Measurements from ENCODE around the gene ESCO1. TPM values are rescaled to one million over a fixed set of nuclear protein-coding genes. Genes with fewer than 3 reads are reported as not detected.
"Not testable (repeated sequence)": the region's sequence is repeated elsewhere in the genome, so short reads cannot be mapped to it uniquely, and the experiment has no call there.

The ESCO1 gene
- 10 to 100 TPM in 2 of 6 donors, 1 to 10 TPM in 4; 2.8 to 13.5 (median 9.6) TPM for polyA plus RNA-seq (ENCODE audit: low read depth in 6 of 6)

- H3K27ac Mint-ChIP-seq = peak within 1 kb of the TSS; percentile 98 to 100 (median 99)
- H3K27me3 Mint-ChIP-seq = no peaks in the 10 kb centered on the region
- peak; percentile 77 to 79 for ATAC-seq (ENCODE audit: low read depth in 2 of 2)
- peak within 1 kb of the TSS; percentile 89 to 100 (median 96) for H3K4me3 Mint-ChIP-seq
- H3K4me1 Mint-ChIP-seq = peaks cover 27 to 52% (median 40%) of the 10 kb centered on the region in 3 donors
- DNase-seq = peak; percentile 96
- H3K9me3 Mint-ChIP-seq = no peaks in the 10 kb centered on the region
- H3K36me3 Mint-ChIP-seq = no peaks in the 10 kb centered on the region
Measured at GRCh38 chr18:21600526-21601410, at the start of gene ESCO1. ESCO1 (minus strand) TSS chr18:21600704; CDS start chr18:21574843, 25,861 bp downstream.

GRCh38 chr18:21640375-21640774 lies 39.9 kb upstream of the ESCO1 start:
- H3K27ac Mint-ChIP-seq = peak overlapping the region in 1 of 6 donors; percentile 67
- not testable (repeated sequence) for H3K9me3 Mint-ChIP-seq; H3K36me3 Mint-ChIP-seq; ATAC-seq (ENCODE audit: low read depth in 2 of 2); DNase-seq; H3K27me3 Mint-ChIP-seq; H3K4me3 Mint-ChIP-seq
- H3K4me1 Mint-ChIP-seq = peaks cover 5 to 17% (median 7%) of the 10 kb centered on the region in 3 donors

- DNase-seq (no peak), ATAC-seq (ENCODE audit: low read depth in 2 of 2) (no peak)
- H3K9me3 Mint-ChIP-seq = no peaks in the 10 kb centered on the region
Measured at GRCh38 chr18:21638822-21639221, 38.3 kb upstream of the ESCO1 start.

GRCh38 chr18:21636769-21637168 lies 36.3 kb upstream of the ESCO1 start:
- peaks cover 5 to 17% (median 7%) of the 10 kb centered on the region in 3 donors for H3K4me1 Mint-ChIP-seq
- H3K4me3 Mint-ChIP-seq = no peak overlapping the region
- ATAC-seq (ENCODE audit: low read depth in 2 of 2) (no peak), DNase-seq (no peak)
- peak overlapping the region in 2 of 6 donors; percentile 37 to 95 for H3K27ac Mint-ChIP-seq
- H3K9me3 Mint-ChIP-seq = no peaks in the 10 kb centered on the region
- no peaks in the 10 kb centered on the region for H3K36me3 Mint-ChIP-seq
- no peaks in the 10 kb centered on the region for H3K27me3 Mint-ChIP-seq

More at GRCh38 chr18:21638822-21639221, 38.3 kb upstream of the ESCO1 start:
- Mint-ChIP-seq H3K27me3 (no peaks in the 10 kb centered on the region), H3K36me3 (no peaks in the 10 kb centered on the region), H3K27ac (peak overlapping the region in 2 of 6 donors; percentile 18 to 47), H3K4me3 (no peak overlapping the region), H3K4me1 (peaks cover 5 to 17% (median 7%) of the 10 kb centered on the region in 3 donors)

- ATAC-seq (ENCODE audit: low read depth in 2 of 2) (no peak), DNase-seq (no peak)
- Mint-ChIP-seq H3K27me3 (no peaks in the 10 kb centered on the region), H3K4me1 (peaks cover 5 to 17% (median 7%) of the 10 kb centered on the region in 3 donors), H3K9me3 (no peaks in the 10 kb centered on the region), H3K4me3 (no peak overlapping the region), H3K36me3 (no peaks in the 10 kb centered on the region), H3K27ac (peak overlapping the region in 2 of 6 donors; percentile 22 to 37)
Measured at GRCh38 chr18:21634588-21635199, 34.2 kb upstream of the ESCO1 start.

DNA sequence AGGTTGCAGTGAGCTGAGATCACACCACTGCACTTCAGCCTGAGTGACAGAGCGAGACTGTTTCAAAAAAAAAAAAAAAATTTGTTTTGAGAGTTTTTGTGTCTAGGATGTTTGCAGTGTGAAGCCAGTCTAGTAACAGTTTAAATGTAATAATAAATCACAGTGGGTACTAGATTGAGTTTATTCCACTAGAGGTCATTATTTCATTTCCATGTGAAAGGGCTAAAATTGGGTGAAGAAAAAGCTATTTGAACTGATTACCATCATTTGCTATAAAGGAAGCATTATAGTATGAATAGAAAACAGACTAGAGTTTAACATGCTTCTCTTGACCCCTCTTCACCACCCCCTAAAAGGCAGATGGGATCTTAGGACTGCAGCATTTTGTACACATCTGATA lies 31.9 kb upstream of the ESCO1 start:
- no peak for DNase-seq
- H3K36me3 Mint-ChIP-seq = peaks cover 8 to 11% of the 10 kb centered on the region in 2 donors
- H3K27ac Mint-ChIP-seq = peak overlapping the region in 2 of 6 donors; percentile 30 to 69
- no peaks in the 10 kb centered on the region for H3K27me3 Mint-ChIP-seq
- peaks cover 5 to 19% (median 6%) of the 10 kb centered on the region in 3 donors for H3K4me1 Mint-ChIP-seq
- no peak overlapping the region for H3K4me3 Mint-ChIP-seq
- no peaks in the 10 kb centered on the region for H3K9me3 Mint-ChIP-seq
- no peak for ATAC-seq (ENCODE audit: low read depth in 2 of 2)

DNA sequence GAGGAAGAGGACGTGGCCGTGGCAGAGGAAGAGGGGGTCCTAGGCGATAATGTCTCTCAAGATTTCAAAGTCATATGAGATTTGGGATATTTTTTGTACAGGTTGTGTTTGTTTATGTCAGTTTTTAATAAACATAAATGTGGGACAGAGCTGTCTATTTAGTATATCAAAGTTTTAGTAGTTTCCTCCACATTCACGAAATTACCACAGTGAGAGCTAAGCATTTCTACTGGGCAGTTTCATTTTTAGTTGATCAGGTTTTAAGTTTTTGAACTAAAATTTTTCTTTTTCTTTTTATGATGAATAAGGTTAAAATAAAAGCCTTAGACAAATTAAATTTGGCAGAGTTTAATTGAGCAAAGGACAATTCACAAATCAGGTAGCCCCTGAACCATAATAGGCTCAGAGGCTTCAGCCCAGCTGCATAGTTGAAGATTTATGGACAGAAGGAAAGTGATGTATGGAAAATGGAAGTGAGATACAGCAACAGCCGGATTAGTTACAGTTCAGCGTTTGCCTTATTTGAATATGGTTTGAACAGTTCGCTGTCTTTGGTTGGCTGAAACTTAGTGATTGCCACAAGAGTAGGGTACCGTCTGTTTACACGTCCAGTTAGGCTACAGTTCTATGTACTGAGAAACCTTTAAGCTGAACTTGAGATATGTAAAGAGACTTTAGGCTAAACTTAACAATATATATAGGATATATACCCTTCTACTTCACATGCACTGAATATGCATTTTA lies 28.8 kb upstream of the ESCO1 start:
- H3K36me3 Mint-ChIP-seq = peaks cover 11 to 16% of the 10 kb centered on the region in 2 donors
- ATAC-seq (ENCODE audit: low read depth in 2 of 2) (peak in 1 of 2 donors; percentile 43), DNase-seq (no peak)
- no peaks in the 10 kb centered on the region for H3K9me3 Mint-ChIP-seq
- H3K27ac Mint-ChIP-seq = peak overlapping the region in 3 of 6 donors; percentile 57 to 83 (median 75)
- H3K4me3 Mint-ChIP-seq = peak overlapping the region in 1 of 8 donors; percentile 0
- H3K4me1 Mint-ChIP-seq = peaks cover 5 to 14% (median 6%) of the 10 kb centered on the region in 3 donors
- H3K27me3 Mint-ChIP-seq = no peaks in the 10 kb centered on the region

DNA sequence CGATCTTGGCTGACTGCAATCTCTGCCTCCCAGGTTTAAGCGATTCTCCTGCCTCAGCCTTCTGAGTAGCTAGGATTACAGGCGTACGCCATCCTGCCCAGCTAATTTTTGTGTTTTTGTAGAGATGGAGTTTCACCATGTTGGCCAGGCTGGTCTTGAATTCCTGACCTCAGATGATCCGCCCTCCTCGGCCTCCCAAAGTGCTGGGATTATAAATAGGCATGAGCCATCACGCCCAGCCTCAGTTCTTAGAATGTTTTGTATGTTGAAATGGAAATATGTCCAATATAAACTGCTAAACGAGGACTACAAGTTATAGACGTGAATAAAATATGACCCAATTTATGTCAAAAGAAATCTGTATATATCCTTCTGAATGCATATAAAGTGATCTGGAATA lies 21.1 kb upstream of the ESCO1 start:
- H3K4me3 Mint-ChIP-seq; H3K27ac Mint-ChIP-seq; H3K36me3 Mint-ChIP-seq; ATAC-seq (ENCODE audit: low read depth in 2 of 2); DNase-seq; H3K27me3 Mint-ChIP-seq; H3K9me3 Mint-ChIP-seq: not testable (repeated sequence)
- peaks cover 7 to 13% (median 12%) of the 10 kb centered on the region in 3 donors for H3K4me1 Mint-ChIP-seq

- H3K27me3 Mint-ChIP-seq = no peaks in the 10 kb centered on the region
- H3K4me1 Mint-ChIP-seq = peaks cover 14 to 54% (median 40%) of the 10 kb centered on the region in 3 donors
- H3K4me3 Mint-ChIP-seq = peak within 1 kb of the TSS; percentile 96 to 100 (median 99)
- ATAC-seq (ENCODE audit: low read depth in 2 of 2) = peak; percentile 96
- peaks cover 0 to 4% of the 10 kb centered on the region in 2 donors for H3K36me3 Mint-ChIP-seq
- H3K27ac Mint-ChIP-seq = peak within 1 kb of the TSS; percentile 93 to 99 (median 99)
- peaks cover 0 to 2% (median 0%) of the 10 kb centered on the region in 7 donors for H3K9me3 Mint-ChIP-seq
- DNase-seq = peak; percentile 88
Measured at GRCh38 chr18:21612125-21613039, 11.9 kb upstream of the ESCO1 start, which contains the start of gene SNRPD1. SNRPD1 (plus strand) TSS chr18:21612314; CDS start chr18:21612430, 116 bp downstream.

DNA sequence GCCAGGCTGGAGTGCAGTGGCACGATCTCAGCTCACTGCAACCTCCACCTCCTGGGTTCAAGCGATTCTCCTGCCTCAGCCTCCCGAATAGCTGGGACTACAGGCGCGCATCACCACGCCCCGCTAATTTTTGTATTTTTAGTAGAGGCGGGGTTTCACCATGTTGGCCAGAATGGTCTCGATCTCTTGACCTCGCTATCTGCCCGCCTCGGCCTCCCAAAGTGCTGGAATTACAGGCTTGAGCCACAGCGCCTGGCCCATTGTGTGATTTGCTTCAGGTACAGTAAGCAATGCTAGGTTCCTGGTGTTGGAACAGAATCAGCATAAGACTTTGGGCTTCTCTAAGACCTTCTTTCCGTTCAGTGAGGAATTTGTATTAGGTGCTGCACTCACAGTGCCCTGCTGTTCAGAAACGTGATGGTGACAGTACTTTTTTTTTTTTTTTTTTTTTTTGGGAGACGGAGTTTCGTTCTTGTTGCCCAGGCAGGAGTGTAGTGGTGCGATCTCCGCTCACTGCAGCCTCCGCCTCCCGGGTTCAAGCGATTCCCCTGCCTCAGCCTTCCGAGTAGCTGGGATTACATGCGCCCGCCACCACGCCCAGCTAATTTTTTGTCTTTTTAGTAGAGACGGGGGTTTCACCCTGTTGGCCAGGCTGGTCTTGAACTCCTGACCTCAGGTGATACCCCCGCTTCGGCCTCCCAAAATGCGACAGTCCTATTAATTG lies 11.1 kb upstream of the ESCO1 start:
- not testable (repeated sequence) for H3K27me3 Mint-ChIP-seq; ATAC-seq (ENCODE audit: low read depth in 2 of 2); H3K9me3 Mint-ChIP-seq; H3K36me3 Mint-ChIP-seq; DNase-seq
- peaks cover 12 to 48% (median 37%) of the 10 kb centered on the region in 3 donors for H3K4me1 Mint-ChIP-seq
- H3K4me3 Mint-ChIP-seq = peak overlapping the region; percentile 96 to 100 (median 99)
- peak overlapping the region; percentile 93 to 99 (median 99) for H3K27ac Mint-ChIP-seq

- Mint-ChIP-seq H3K9me3 (no peaks in the 10 kb centered on the region), H3K27ac (peak overlapping the region in 2 of 6 donors; percentile 12 to 16), H3K36me3 (no peaks in the 10 kb centered on the region), H3K4me1 (peaks cover 12 to 26% (median 23%) of the 10 kb centered on the region in 3 donors), H3K27me3 (no peaks in the 10 kb centered on the region), H3K4me3 (no peak overlapping the region)
- DNase-seq (no peak), ATAC-seq (ENCODE audit: low read depth in 2 of 2) (no peak)
Measured at GRCh38 chr18:21605213-21605612, 4.7 kb upstream of the ESCO1 start.
